GM19397 (cell line): Measurements from ENCODE around the gene SPSB2.

Source experiments
- ATAC-seq: cut with Tn5 transposase; IDR thresholded peaks from one replicate; pipeline ENCODE4 v1.9.1; 2021; ENCODE audit warnings: mild to moderate bottlenecking, moderate library complexity; ENCODE audit not compliant: unreplicated experiment

Gene SPSB2

DNA sequence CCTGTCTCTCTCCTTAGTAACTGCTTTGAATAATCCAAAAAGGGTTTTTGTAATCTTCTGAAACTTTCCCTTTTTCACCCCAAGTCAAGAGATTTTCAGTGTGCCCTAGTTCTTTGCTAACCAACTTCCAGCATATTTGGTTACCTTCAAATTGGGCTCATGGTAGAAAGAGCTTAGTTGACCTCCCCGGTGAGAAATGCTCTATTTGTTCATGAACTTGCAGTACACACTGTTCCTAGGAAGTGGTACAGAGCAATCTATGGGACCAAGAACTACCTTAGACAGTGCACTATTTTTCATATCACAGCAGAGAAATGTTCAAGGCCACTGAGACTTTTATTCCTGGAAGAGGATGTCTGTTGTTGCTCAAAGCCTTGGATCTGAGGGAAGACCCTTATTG is 19.5 kb downstream of the SPSB2 start:
- ATAC-seq = no peak

DNA sequence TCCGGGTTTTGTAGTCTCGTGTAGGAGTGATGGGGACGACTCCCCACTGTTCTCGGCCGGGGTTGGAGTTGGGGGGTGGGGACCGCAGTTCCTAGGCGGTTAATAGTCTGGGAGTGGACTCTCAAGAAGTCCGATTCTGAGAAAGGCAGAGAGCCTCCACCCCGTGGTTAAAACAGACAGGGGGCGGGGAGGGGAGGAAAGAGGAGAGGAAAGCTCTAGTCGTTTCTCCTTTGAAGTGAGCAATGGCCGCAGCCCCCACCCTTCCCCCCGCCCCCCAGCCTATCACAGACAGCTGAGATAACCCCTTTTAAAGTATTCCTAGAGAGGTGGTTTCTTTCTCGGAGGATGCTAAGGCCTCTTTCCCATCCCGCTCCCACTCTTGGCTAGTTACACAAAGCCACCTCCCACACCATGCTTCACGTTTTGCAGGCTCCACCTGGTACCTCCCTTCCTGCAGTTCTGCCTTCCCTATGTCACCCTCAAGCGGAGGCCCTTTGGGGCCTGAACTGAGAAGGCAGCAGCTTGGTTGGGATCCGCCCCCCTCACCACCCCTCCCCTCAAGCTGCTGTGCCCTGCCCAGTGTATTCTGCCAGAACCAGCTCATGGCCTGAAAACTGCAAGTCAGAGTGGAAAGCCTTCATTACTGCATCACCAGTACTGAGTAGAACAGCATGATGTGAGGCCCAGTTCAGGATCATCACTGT is 20.3 kb downstream of the SPSB2 start:
- ATAC-seq = no peak

DNA sequence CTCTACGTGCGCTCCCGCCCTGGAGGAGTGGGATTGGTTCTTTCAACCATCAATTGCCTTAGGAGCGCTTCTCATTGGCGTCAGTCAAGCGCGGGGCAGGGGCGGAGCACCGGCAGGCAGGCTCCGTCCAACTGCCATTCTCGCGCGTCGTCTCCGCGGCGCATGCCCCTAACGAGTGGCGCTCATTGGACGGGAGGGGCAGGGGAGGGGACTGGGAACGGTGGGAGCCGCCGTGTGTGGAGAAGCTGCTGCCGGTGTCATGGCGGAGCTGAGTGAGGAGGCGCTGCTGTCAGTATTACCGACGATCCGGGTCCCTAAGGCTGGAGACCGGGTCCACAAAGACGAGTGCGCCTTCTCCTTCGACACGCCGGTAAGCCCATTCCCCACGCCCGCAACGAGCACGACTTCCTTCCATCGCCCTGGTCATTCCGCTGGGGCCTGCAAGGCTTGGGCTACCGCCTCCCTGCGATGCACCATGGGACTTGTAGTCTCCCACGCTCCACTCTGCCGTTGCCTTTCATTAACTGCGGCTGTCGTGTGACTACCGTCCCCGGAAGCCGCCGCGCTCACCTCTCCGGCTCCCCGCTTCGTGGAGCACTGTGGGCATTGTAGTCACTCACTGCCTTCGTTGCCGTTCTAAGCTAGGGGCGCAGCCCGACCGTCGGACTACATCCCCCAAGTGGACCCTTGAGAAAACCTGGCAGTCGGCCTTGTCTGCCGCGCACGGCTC is 21.0 kb downstream of the SPSB2 start, which contains the start of gene USP5:
TSS of gene USP5 (plus strand) at position 230 of the 730 bp plus-strand sequence. CDS start at position 260, 30 bp downstream.
- ATAC-seq = peak; percentile 69

DNA sequence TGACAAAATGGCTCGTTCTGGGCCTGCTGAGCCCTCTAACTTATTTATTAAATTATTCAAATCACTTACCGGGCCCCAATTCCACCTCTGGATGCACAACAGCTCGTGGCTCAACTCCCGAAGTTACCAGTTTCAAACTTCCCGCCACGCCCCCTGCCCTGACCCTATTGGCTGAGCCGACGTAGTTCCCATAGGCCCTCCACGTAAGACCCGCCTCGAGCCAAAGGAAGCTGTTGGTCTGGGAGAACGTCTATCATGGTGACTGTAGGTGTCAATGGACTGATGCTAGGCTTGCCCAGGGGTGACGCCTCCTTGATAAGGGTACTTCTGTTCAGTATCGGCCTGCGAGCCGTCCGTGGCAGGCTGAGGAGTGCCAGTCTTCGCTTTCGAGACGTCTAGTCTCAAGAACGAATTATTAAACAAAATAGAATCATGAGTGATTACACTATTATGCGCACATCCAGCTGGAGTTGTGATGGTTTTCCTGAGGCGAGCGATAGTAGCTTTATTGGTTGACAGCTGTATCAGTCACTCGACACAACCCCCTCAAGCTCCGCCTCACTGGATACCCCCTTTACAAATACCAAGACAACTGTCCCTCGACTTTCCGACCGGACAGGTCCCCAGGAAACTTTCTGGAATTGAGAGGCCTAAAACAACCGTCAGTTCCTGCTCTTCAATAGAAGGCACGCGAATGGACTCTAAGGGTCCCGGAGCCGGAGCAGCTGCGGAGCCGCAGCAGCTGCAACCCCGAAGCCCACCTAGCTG is 21.8 kb downstream of the SPSB2 start, which contains the start of gene CDCA3:
TSS of gene CDCA3 (minus strand) at position 134 of the 768 bp plus-strand sequence. CDS start 334 bp downstream, outside the sequence.
- ATAC-seq = peak; percentile 37

DNA sequence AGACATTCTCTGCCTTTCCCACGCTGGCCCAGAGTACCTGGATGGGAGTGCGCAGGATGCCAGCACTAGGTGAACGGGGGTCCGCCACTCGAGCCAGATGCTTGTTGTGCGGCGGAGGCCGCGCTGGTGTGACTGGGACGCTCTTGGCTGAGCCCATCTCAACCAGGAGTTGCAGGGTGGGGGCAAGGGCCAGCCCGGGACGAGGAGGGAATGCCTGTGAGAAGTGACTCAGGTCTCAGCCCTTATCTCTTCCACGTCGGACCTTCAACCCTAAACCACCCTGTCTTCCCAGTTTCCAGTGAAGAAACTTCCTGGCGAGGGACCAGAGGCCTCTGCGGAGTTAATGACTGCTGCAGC is 22.3 kb downstream of the SPSB2 start:
- ATAC-seq = no peak

DNA sequence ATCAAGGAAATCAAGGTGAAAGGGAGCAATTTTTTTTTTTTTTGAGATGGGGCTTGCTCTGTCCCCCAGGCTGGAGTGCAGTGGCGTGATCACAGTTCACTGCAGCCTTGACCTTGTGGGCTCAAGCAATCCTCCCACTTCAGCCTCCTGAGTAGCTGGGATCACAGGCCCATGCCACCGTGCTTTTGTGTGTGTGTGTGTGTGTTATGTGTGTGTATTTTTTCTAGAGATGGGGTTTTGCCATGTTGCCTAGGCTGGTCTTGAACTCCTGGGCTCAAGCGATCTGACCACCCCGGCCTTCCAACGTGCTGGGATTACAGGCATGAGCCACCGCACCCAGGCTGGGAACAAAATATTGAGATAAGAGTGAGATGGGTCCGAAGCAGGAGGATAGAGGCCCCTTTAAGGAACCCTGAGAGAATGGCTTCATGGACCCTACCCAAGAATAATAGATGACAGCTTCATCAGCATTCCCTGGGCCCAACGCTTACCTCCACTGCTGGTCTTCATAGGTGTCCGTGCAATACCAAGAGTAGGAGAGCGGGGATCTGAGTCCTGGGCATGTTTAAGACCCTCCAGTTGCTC is 23.0 kb downstream of the SPSB2 start:
- no peak for ATAC-seq

DNA sequence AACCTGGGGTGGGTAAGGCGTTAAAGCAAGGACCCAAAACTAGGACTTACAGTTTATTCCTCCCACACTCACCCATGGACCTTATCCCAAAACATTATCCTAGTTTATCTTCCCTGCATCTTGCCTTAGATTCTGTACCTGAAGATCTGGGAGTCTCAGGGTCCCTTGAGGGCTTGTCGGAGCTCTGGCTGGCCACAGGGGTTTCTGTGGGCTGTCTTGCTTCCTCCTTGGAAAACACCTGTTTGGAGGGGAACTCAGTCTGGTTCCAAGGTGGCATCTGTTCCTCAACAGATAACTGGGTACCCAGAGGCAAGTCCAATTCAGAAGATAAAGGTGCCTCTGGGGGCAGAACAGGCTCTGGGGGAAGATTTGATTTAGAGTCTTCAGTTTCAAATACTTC is 23.7 kb downstream of the SPSB2 start:
- ATAC-seq = no peak

DNA sequence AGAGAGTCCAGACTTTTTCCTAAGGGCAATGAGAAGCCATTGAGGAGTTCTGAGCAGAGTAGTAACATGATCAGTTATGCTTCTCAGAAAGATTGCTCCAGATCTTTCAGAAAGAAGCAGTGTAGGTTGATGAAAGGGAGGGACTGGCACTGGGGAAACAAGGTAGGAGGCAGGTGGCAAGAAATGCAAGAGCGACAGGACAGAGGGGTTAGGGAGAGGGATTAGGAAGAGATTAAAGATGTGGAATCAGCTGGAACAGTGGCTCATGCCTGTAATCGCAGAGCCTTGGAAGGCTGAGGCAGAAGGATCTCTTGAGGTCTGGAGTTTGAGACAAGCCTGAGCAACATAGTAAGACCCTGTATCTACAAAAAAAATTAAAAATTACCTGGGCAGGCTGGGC is 25.4 kb downstream of the SPSB2 start:
- no peak for ATAC-seq

DNA sequence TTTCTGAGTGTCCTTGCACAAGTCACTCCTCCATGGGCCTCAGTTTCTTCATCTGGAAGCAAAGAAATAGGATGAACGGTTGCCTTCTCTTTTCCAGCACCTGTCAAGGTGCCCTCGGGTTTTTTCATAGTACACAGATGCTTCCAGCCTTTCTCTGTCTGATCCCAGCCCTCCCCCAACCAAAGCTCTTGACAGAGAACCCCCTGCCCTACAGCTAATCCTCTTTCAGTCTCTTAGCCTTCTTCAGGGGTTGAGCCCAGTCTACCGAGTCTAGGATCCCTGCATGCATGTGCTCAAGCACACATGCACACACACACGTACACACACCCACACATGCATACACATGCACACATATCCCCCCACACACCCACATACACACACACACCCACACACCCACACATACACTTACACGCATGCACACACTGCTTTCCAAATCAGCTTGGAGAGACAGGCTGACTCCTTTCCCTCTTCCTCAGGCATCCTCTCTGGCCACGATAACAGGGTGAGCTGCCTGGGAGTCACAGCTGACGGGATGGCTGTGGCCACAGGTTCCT is 26.7 kb downstream of the SPSB2 start:
- no peak for ATAC-seq

DNA sequence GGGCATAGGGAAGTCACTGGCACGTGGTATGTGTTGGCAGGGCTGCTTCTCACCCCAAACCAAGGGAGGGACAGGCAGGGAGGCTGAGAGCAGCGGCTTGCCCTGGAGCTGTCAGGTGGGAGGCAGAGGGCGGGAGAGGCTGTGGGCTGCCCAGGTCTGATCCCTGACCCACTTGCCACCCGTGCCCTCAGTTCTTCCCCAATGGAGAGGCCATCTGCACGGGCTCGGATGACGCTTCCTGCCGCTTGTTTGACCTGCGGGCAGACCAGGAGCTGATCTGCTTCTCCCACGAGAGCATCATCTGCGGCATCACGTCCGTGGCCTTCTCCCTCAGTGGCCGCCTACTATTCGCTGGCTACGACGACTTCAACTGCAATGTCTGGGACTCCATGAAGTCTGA is 27.7 kb downstream of the SPSB2 start:
- no peak for ATAC-seq

DNA sequence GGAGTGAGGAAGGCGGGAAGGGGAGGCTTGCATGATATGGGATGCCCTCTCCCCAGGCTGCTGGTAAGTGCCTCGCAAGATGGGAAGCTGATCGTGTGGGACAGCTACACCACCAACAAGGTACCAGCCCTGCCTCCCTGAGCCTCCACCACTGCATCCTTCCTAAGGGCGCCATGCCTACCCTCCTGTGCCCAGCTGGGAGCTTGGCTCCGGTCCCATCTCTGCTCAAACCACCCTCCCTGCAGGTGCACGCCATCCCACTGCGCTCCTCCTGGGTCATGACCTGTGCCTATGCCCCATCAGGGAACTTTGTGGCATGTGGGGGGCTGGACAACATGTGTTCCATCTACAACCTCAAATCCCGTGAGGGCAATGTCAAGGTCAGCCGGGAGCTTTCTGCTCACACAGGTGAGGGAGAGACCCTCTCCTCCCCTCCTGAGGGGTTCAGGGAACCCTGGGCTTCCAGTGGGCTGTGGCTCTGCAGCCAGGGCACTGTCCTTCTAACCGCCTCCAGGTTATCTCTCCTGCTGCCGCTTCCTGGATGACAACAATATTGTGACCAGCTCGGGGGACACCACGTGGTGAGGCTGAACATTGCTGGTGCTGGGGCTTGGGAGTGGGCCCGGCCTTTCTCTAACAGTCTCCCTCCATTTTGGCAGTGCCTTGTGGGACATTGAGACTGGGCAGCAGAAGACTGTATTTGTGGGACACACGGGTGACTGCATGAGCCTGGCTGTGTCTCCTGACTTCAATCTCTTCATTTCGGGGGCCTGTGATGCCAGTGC is 29.8 kb downstream of the SPSB2 start:
- no peak for ATAC-seq

DNA sequence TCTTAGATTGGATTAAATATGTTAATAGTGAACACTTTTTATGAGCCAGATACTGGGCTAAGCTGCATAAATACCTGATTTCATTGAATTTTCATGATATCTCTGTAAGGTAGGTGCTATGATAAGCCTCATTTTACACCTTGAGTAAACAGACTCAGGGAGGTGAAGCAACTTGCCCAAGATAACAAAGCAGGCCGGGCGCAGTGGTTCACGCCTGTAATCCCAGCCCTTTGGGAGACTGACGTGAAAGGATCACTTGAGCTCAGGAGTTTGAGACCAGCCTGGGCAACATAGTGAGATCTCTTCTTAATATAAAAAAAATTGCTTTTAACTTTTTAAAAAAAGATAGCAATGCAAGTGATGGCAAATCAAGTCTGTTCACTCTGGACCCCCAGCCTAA is 31.0 kb downstream of the SPSB2 start:
- no peak for ATAC-seq

DNA sequence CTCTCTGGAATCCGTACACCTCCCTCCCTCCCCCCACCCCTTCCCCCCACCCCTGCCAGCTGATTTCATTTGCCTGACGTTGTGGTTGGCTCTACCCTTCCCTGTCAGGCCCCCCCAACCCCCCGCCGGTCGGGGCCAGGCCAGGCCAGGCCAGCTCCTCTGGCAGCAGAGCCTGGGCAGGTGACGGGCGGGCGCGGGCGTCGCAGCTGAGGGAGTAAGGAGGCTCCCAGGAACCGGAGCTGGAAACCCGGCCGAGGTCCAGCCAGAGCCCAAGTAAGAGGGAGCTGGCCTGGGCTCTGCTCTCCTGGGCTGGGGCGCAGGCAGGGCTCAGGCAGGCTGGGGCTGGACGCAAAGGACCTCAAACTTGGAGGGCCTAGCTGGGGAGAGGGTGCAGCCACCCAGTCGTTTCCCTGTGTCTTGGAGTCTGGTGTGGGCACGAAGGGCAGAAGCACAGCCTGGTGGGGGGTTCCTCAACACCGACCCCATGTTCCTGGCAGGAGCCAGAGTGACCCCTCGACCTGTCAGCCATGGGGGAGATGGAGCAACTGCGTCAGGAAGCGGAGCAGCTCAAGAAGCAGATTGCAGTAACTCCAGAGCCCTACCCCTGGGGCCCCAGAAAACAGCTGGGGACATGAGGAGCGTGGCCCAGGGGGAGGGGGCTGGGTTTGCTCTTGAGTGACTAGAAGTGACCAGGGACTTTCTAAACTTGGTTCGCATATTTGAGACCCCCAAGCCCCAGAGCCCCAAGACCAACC is 32.2 kb downstream of the SPSB2 start, which contains the start of gene GNB3:
TSS of gene GNB3 (plus strand) at position 165 of the 755 bp plus-strand sequence. CDS start at position 528, 363 bp downstream.
- ATAC-seq = no peak

DNA sequence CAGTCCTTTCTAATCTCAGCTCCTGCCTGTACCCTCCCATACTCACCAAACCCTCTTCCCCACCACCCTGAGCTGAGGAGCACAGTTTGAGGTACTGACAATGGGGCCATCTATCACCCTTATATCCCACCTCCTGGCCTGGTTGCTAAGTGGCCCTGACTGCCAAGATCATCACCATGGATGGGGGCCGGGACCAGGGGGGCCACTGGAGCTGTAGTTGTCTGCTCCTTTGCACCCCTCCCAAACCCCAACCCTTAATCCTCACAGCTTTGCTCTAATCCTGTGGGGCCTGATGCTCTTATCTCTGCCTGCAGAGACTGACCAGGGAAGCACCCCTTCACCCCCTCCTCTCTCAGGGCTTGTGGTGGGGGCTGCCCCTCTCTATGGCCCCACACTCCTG is 32.8 kb downstream of the SPSB2 start:
- ATAC-seq = no peak

DNA sequence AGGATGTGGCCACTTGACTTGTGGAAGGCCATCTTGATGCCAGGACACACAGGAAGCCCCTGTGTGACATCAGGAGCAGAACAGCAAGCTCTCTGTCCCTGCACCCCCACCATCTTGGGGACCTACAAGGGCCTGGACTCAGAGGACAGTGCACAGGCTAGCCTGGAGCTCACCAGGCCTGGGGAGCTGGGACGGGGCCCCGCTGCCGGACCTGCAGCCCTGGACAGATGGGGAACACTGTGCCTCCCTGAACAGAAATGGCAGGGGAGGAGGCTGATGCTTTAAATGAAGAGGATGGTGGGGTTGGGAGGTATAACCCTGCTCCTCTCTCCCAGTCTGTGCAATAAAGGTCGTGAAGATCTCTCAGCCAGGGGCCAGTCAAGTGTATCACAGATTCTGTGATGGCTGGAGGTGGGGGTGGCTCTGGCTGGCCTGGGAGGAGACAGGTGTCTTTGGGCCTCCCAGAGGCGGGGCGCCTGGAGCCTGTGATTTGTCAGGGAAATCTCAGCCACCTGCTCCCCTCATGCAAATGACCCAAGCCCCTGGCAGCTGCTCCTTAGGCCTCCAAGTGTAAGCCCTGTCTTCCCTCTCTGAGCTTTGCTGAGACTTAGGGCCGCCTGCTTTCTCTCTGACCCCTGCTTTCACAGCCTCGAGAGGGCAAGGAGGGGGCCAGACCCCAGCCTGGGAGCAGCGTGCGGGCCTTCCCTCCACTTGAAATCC is 33.5 kb downstream of the SPSB2 start:
- ATAC-seq = peak; percentile 79

DNA sequence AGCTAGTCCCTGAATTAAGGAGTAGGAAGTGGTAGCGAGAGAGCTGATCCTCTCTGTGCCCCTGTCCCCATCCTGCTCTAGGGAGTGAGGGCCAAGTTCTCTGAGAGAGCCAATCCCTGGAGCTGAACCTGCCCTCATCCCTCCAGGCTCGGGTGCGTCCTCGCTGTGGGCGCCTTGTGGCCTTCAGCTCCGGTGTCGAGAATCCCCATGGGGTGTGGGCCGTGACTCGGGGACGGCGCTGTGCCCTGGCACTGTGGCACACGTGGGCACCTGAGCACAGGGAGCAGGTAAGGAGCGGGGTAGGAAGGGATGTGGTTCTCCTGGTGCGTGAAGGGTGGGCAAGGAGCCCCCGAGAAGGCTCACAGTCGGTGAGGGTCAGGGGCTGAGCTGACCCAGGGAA is 34.2 kb downstream of the SPSB2 start:
- no peak for ATAC-seq

DNA sequence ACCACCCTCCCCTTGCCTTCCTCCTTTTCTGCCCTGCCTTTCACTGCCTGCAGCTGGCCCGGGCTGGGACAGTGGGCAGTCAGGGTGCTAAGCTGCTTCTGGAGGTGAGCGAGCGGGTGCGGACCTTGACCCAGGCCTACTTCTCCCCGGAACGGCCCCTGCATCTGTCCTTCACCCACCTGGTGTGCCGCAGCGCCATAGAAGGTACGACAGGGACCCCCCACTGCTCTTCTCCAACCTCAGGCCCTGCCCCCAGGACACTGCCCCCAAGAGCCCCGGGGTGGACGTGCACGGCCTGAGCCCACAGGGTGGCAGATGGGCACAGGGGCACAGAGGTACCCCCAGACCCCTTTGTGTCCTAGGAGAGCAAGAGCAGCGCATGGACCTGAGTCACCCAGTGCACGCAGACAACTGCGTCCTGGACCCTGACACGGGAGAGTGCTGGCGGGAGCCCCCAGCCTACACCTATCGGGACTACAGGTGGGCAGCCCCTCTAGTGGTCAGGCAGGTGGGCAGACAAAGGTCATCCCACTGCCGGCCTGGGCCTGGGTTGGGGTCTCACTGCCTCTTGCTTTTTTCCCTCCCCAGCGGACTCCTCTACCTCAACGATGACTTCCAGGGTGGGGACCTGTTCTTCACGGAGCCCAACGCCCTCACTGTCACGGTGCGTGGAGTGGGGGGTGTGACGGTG is 35.6 kb downstream of the SPSB2 start:
- no peak for ATAC-seq

DNA sequence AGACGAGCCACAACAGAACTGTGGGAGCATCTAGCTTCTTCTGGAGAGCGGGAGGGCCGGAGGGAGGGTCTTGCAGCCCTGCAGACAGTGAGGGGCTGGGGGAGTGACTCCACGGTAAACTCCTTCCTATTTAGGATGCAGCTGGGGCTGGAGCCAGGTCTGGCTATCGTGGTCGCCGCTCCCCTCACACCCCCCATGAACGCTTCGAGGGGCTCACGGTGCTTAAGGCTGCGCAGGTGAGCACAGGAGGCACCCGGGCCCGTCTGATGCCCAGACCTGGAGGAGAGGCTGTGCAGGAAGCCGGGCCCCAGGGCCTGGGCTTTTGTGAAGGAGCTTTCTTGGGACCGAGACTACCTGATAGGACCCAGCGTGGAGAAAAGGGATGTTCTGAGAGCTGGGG is 36.3 kb downstream of the SPSB2 start:
- ATAC-seq = no peak
